H1 (cell line): ENCODE measurements around the gene TCERG1L. TPM values are rescaled to one million over a fixed set of nuclear protein-coding genes. Genes with fewer than 3 reads are reported as not detected.

Source experiments
- CTCF ChIA-PET: fragments of 300-600 bp; sonication (Branson Sonifier 250); formaldehyde crosslinking; loops from one replicate; lab custom pipeline; 2021; ENCODE audit not compliant: partially characterized antibody; lab: Charles Lee
- POLR2A ChIA-PET: fragments of 300-600 bp; sonication (Branson Sonifier 250); formaldehyde crosslinking; loops from one replicate; lab custom pipeline; 2021; ENCODE audit warnings: inconsistent platforms; ENCODE audit not compliant: partially characterized antibody; lab: Charles Lee
- DNase-seq, 2 experiments: peaks; one replicate each; pipeline versions ENCODE4 v3.0.0 to v3.0.0-alpha.2; 2010 to 2022; ENCODE audit warnings: low spot score in 2 of 2, low read depth in 1 of 2, mixed read lengths in 1 of 2
- FAIRE-seq: peaks from 2 replicates; lab custom pipeline; 2011; peaks lifted over from hg19 to GRCh38; lab: Jason Lieb, UNC
- H2AFZ ChIP-seq: 2 replicates; pipeline ENCODE4 v1.8.1; 2012; ENCODE audit warnings: low read length, inconsistent platforms
- H2AK5ac ChIP-seq: 2 replicates; pipeline ENCODE4 v1.6.1; 2013; ENCODE audit warnings: low read depth, low read length
- H2BK120ac ChIP-seq: replicated peaks from 2 replicates; pipeline ENCODE3; 2013; ENCODE audit warnings: low read depth, low read length, inconsistent platforms
- H2BK12ac ChIP-seq: 2 replicates; pipeline ENCODE4 v1.6.1; 2013; ENCODE audit warnings: low read depth, low read length
- H2BK15ac ChIP-seq: 2 replicates; pipeline ENCODE4 v1.6.1; 2013; ENCODE audit warnings: low read length
- H2BK20ac ChIP-seq: 2 replicates; pipeline ENCODE4 v1.6.1; 2013; ENCODE audit warnings: low read length
- H2BK5ac ChIP-seq: 2 replicates; pipeline ENCODE4 v1.6.1; 2013; ENCODE audit warnings: low read depth, low read length
- H3K14ac ChIP-seq: 2 replicates; pipeline ENCODE4 v1.6.1; 2013; ENCODE audit warnings: inconsistent platforms; ENCODE audit not compliant: insufficient read length
- H3K18ac ChIP-seq: 2 replicates; pipeline ENCODE4 v1.6.1; 2013; ENCODE audit warnings: low read length; ENCODE audit errors: extremely low read depth
- H3K23ac ChIP-seq: 2 replicates; pipeline ENCODE4 v1.6.1; 2013; ENCODE audit warnings: inconsistent platforms; ENCODE audit not compliant: insufficient read length
- H3K23me2 ChIP-seq: 2 replicates; pipeline ENCODE4 v1.6.1; 2013; ENCODE audit warnings: low read depth, low read length
- H3K27ac ChIP-seq: 2 replicates; pipeline ENCODE4 v1.6.1; 2011; ENCODE audit warnings: low read depth, low read length, inconsistent platforms
- H3K27me3 ChIP-seq, 4 experiments: replicated peaks in 1 of 4; 1 replicate in 1 of 4; 2 replicates in 3 of 4; pipeline versions ENCODE4 v1.6.1 to v1.8.1; 2011 to 2013; ENCODE audit warnings: low read length in 3 of 4, mild to moderate bottlenecking in 3 of 4, inconsistent platforms in 2 of 4, mixed read lengths in 2 of 4, moderate library complexity in 1 of 4; ENCODE audit not compliant: control insufficient read depth in 3 of 4, insufficient read depth in 3 of 4; ENCODE audit errors: extremely low read depth in 1 of 4
- H3K36me3 ChIP-seq, 4 experiments: 2 replicates each; pipeline versions ENCODE4 v1.6.1 to v1.8.1; 2011 to 2013; ENCODE audit warnings: mild to moderate bottlenecking in 4 of 4, low read length in 3 of 4, moderate library complexity in 2 of 4, control low read depth in 1 of 4, inconsistent platforms in 1 of 4; ENCODE audit not compliant: insufficient read depth in 4 of 4, control insufficient read depth in 2 of 4
- H3K4ac ChIP-seq: replicated peaks from 2 replicates; pipeline ENCODE3; 2013; ENCODE audit warnings: low read length, low read depth, mixed read lengths, inconsistent platforms; ENCODE audit not compliant: insufficient read length
- H3K4me1 ChIP-seq, 4 experiments: replicated peaks in 1 of 4; 1 replicate in 1 of 4; 2 replicates in 3 of 4; pipeline versions ENCODE4 v1.6.1 to v1.8.1; 2011 to 2013; ENCODE audit warnings: low read length in 3 of 4, inconsistent platforms in 2 of 4, mixed read lengths in 1 of 4; ENCODE audit not compliant: insufficient read depth in 4 of 4, control insufficient read depth in 3 of 4
- H3K4me2 ChIP-seq, 2 experiments: 2 replicates each; pipeline versions ENCODE4 v1.6.1 to v1.8.1; 2011 to 2013; ENCODE audit warnings: low read depth in 2 of 2, low read length in 2 of 2, control low read depth in 1 of 2, inconsistent platforms in 1 of 2, mild to moderate bottlenecking in 1 of 2; ENCODE audit not compliant: insufficient read depth in 1 of 2
- H3K4me3 ChIP-seq, 4 experiments: fragments of 200-600, 300-600 bp in 1 of 4; sonication (generic), shearing (Covaris generic), sonication (Bioruptor Twin) in 1 of 4; 2 replicates each; pipeline versions ENCODE4 v1.5.1 to v1.8.1; 2011 to 2016; ENCODE audit warnings: low read length in 4 of 4, low read depth in 3 of 4, control low read depth in 2 of 4, inconsistent platforms in 2 of 4, mild to moderate bottlenecking in 2 of 4, mixed read lengths in 1 of 4, moderate library complexity in 1 of 4; ENCODE audit not compliant: insufficient read depth in 2 of 4; ENCODE audit errors: extremely low read depth in 1 of 4
- H3K56ac ChIP-seq: replicated peaks from 2 replicates; pipeline ENCODE3; 2013; ENCODE audit warnings: low read depth, mild to moderate bottlenecking, mixed read lengths, low read length, inconsistent platforms; ENCODE audit not compliant: insufficient read length
- H3K79me1 ChIP-seq: 2 replicates; pipeline ENCODE4 v1.6.1; 2013; ENCODE audit warnings: low read depth, low read length, control low read depth
- H3K79me2 ChIP-seq, 2 experiments: 2 replicates each; pipeline versions ENCODE4 v1.6.1 to v1.8.1; 2012 to 2013; ENCODE audit warnings: low read length in 2 of 2, mild to moderate bottlenecking in 2 of 2, inconsistent platforms in 1 of 2; ENCODE audit not compliant: insufficient read depth in 2 of 2, control insufficient read depth in 1 of 2
- H3K9ac ChIP-seq, 4 experiments: replicated peaks in 1 of 4; 1 replicate in 1 of 4; 2 replicates in 3 of 4; pipeline versions ENCODE4 v1.6.1 to v1.8.1; 2011 to 2013; ENCODE audit warnings: low read depth in 3 of 4, low read length in 3 of 4, control low read depth in 2 of 4, mild to moderate bottlenecking in 2 of 4, moderate library complexity in 2 of 4, inconsistent platforms in 1 of 4; ENCODE audit errors: extremely low read depth in 1 of 4
- H3K9me3 ChIP-seq, 2 experiments: 2 replicates each; pipeline versions ENCODE4 v1.6.1 to v1.8.1; 2012 to 2013; ENCODE audit warnings: mild to moderate bottlenecking in 2 of 2, moderate library complexity in 2 of 2, control low read depth in 1 of 2, inconsistent platforms in 1 of 2, low read depth in 1 of 2, low read length in 1 of 2, mixed read lengths in 1 of 2; ENCODE audit not compliant: insufficient read depth in 2 of 2
- H4K20me1 ChIP-seq, 2 experiments: replicated peaks in 1 of 2; 2 replicates each; pipeline versions ENCODE3 to v1.8.1; 2011 to 2013; ENCODE audit warnings: inconsistent platforms in 2 of 2, low read length in 2 of 2, mild to moderate bottlenecking in 1 of 2; ENCODE audit not compliant: insufficient read depth in 2 of 2, control insufficient read depth in 1 of 2
- H4K5ac ChIP-seq: 2 replicates; pipeline ENCODE4 v1.6.1; 2013; ENCODE audit warnings: low read length, low read depth, mixed read lengths, inconsistent platforms; ENCODE audit not compliant: insufficient read length
- H4K8ac ChIP-seq: 2 replicates; pipeline ENCODE4 v1.8.0; 2013; ENCODE audit warnings: mild to moderate bottlenecking, moderate library complexity, low read length, inconsistent platforms; ENCODE audit not compliant: insufficient read depth; ENCODE audit errors: extremely low read depth
- H4K91ac ChIP-seq: replicated peaks from 2 replicates; pipeline ENCODE3; 2013; ENCODE audit warnings: low read length, mixed read lengths, inconsistent platforms; ENCODE audit not compliant: insufficient read length
- BACH1 ChIP-seq: IDR thresholded peaks from 2 replicates; pipeline ENCODE4 v1.6.1; 2012; ENCODE audit warnings: low read length, improper control_type of control experiment
- BCL11A ChIP-seq, 2 experiments: IDR thresholded peaks; one replicate each; pipeline ENCODE4 v1.6.1; 2011; ENCODE audit warnings: low read depth in 2 of 2, low read length in 2 of 2, mild to moderate bottlenecking in 2 of 2
- EGR1 ChIP-seq: IDR thresholded peaks from 2 replicates; pipeline ENCODE4 v1.6.1; 2011; ENCODE audit warnings: low read depth, low read length, borderline replicate concordance
- FOSL1 ChIP-seq: IDR thresholded peaks from 2 replicates; pipeline ENCODE4 v1.6.1; 2011; ENCODE audit warnings: mild to moderate bottlenecking, low read depth, low read length, moderate library complexity; ENCODE audit not compliant: insufficient read depth
- JUND ChIP-seq: IDR thresholded peaks from 2 replicates; pipeline ENCODE4 v1.6.1; 2011; ENCODE audit warnings: mild to moderate bottlenecking, improper control_type of control experiment, low read length
- KDM5A ChIP-seq: fragments of 200-600 bp; IDR thresholded peaks from 2 replicates; pipeline ENCODE4 v1.7.1; 2012; ENCODE audit warnings: mild to moderate bottlenecking, low read length, inconsistent platforms, mixed read lengths
- MAFK ChIP-seq: IDR thresholded peaks from 2 replicates; pipeline ENCODE4 v1.6.1; 2012; ENCODE audit warnings: low read depth, mild to moderate bottlenecking, improper control_type of control experiment, low read length
- NANOG ChIP-seq: IDR thresholded peaks from 2 replicates; pipeline ENCODE4 v1.6.1; 2011; ENCODE audit warnings: low read length, low read depth, mild to moderate bottlenecking, inconsistent platforms; ENCODE audit not compliant: insufficient read depth, poor library complexity, severe bottlenecking
- POLR2A ChIP-seq, 2 experiments: IDR thresholded peaks; 1 replicate in 1 of 2; 2 replicates in 1 of 2; pipeline ENCODE4 v1.6.1; 2011; ENCODE audit warnings: low read depth in 2 of 2, low read length in 2 of 2, mild to moderate bottlenecking in 2 of 2; ENCODE audit errors: control extremely low read depth in 1 of 2
- POU5F1 ChIP-seq: IDR thresholded peaks from 2 replicates; pipeline ENCODE4 v1.6.1; 2011; ENCODE audit warnings: low read depth, mild to moderate bottlenecking, low read length, moderate library complexity
- RBBP5 ChIP-seq: IDR thresholded peaks from 2 replicates; pipeline ENCODE4 v1.7.1; 2012; ENCODE audit warnings: low read depth, mild to moderate bottlenecking, inconsistent platforms, low read length, moderate library complexity, borderline replicate concordance
- RNF2 ChIP-seq: fragments of 200-900, 300-1000 bp; sonication (generic); IDR thresholded peaks from 2 replicates; pipeline ENCODE4 v1.7.1; 2016; ENCODE audit warnings: borderline replicate concordance, low read depth, mild to moderate bottlenecking, antibody characterized with exemption, low read length; ENCODE audit not compliant: poor library complexity, severe bottlenecking; ENCODE audit errors: missing control alignments
- SP1 ChIP-seq: IDR thresholded peaks from 2 replicates; pipeline ENCODE4 v1.6.1; 2011; ENCODE audit warnings: low read depth, low read length
- TCF12 ChIP-seq: IDR thresholded peaks from 2 replicates; pipeline ENCODE4 v1.6.1; 2011; ENCODE audit warnings: low read depth, mild to moderate bottlenecking, low read length
- YY1 ChIP-seq: IDR thresholded peaks from 2 replicates; pipeline ENCODE4 v1.6.1; 2011; ENCODE audit warnings: low read depth, mild to moderate bottlenecking, low read length
- WGBS, 2 experiments: shearing (Covaris generic) in 1 of 2; methylation state at CpG; one replicate each; pipeline versions ENCODE4 v1.1.6 to v1.1.7; 2013 to 2015; ENCODE audit warnings: low lambda C conversion rate in 2 of 2, mixed read lengths in 2 of 2, inconsistent platforms in 1 of 2, low coverage in 1 of 2, missing lambda C conversion rate in 1 of 2; ENCODE audit not compliant: insufficient replicate concordance in 2 of 2, insufficient coverage in 1 of 2, insufficient read length in 1 of 2; ENCODE audit errors: extremely low coverage in 1 of 2, missing lambda C conversion rate in 1 of 2; 5-methylcytosine and 5-hydroxymethylcytosine counted together
- polyA plus RNA-seq, 7 experiments: library from polyadenylated mRNA; depleted of rRNA in 3 of 7; stranded (reverse) in 5 of 7; unstranded in 2 of 7; fragments of >200 nt in 5 of 7; fragments of 200-250 nt in 2 of 7; gene quantifications; 1 replicate in 5 of 7; 2 replicates in 1 of 7; 4 replicates in 1 of 7; pipeline versions ENCODE4 v1.2.1 to v1.2.3, GENCODE V29; 2011 to 2013; ENCODE audit warnings: missing spikeins in 2 of 7, mixed read lengths in 2 of 7
- total RNA-seq: library from RNA; stranded (reverse); fragmentation: NEBNext Ultra II Directional; extraction: Animal tissue kit (Norgen Biotek cat#: 25700); gene quantifications from 2 replicates; pipeline ENCODE4 v1.2.1, GENCODE V29; 2021

Gene TCERG1L
- total and polyA plus RNA-seq, 2 of the 8 experiments (the other 6 are each of a cell fraction or from before 2014, with no cell fraction given), result 3.9 to 6.9 TPM

GRCh38 chr10:131184503-131184902, 127.0 kb downstream of the TCERG1L start:
- Histone ChIP-seq H2BK12ac (no peak overlapping the region), H2BK5ac (no peak overlapping the region), H3K79me1 (peaks cover 2% of the 10 kb centered on the region; the same call in 1 of the 2 replicates), H3K4me1 (no peaks in the 10 kb centered on the region), H3K4me3 (no peak overlapping the region), H3K27me3 (no peaks in the 10 kb centered on the region), H3K23ac (no peak overlapping the region), H2AK5ac (no peak overlapping the region), H3K18ac (no peak overlapping the region)
- CTCF ChIA-PET, result no interaction called here
- TF ChIP-seq SP1, result no peak
- TF ChIP-seq POLR2A (IDR thresholded peaks at IDR 0.05; ENCODE audit: control extremely low read depth in 1 of 2, low read depth in 2 of 2, low read length in 2 of 2), result no peak
- TF ChIP-seq MAFK, result no peak
- TF ChIP-seq TCF12, result no peak
- TF ChIP-seq BCL11A (IDR thresholded peaks at IDR 0.05; ENCODE audit: low read depth in 2 of 2, low read length in 2 of 2), result no peak
- TF ChIP-seq RNF2, result no peak
- no peak for TF ChIP-seq EGR1
- TF ChIP-seq POU5F1, result no peak
- no peak for TF ChIP-seq NANOG
- no peak for TF ChIP-seq BACH1
- TF ChIP-seq RBBP5, result no peak
- TF ChIP-seq KDM5A, result no peak
- TF ChIP-seq YY1, result no peak
- no peak for TF ChIP-seq FOSL1
- TF ChIP-seq JUND, result no peak
- TF ChIP-seq, all 59 proteins: peak for 0
- no peak overlapping the region for H4K5ac ChIP-seq
- no peak overlapping the region for H4K91ac ChIP-seq
- H2BK20ac ChIP-seq, result no peak overlapping the region
- H3K9me3 ChIP-seq, result no peaks in the 10 kb centered on the region
- H3K4ac ChIP-seq, result no peak overlapping the region
- peaks cover 0 to 2% of the 10 kb centered on the region in 2 experiments for H4K20me1 ChIP-seq
- no peaks in the 10 kb centered on the region for H3K79me2 ChIP-seq
- POLR2A ChIA-PET, result no interaction called here
- H4K8ac ChIP-seq, result peak overlapping the region; percentile 44; the same call in 1 of the 2 replicates
- no peak overlapping the region for H2AFZ ChIP-seq
- DNase-seq (peak in 1 of 2 experiments; percentile 3), FAIRE-seq (no peak)
- H3K14ac ChIP-seq, result no peak overlapping the region
- H3K4me2 ChIP-seq, result no peak overlapping the region
- H3K56ac ChIP-seq, result no peak overlapping the region
- H3K9ac ChIP-seq, result no peak overlapping the region
- H3K23me2 ChIP-seq, result no peaks in the 10 kb centered on the region
- no peak overlapping the region for H3K27ac ChIP-seq
- H3K36me3 ChIP-seq, result no peaks in the 10 kb centered on the region
- no peak overlapping the region for H2BK120ac ChIP-seq
- 90% methylated on average over 9 of the region's 9 CpGs; no CpG with 5 or more reads in 1 of the 2 experiments for WGBS, 2 experiments
- H2BK15ac ChIP-seq, result no peak overlapping the region
